ENCODE data around the gene NFKB1. TPM values are rescaled to one million over a fixed set of nuclear protein-coding genes. Genes with fewer than 3 reads are reported as not detected.

Gene NFKB1
- total and polyA plus RNA-seq, 2 donors (not counting 1 experiment from before 2014, with no cell fraction given), result 32.0 to 88.1 TPM

DNA sequence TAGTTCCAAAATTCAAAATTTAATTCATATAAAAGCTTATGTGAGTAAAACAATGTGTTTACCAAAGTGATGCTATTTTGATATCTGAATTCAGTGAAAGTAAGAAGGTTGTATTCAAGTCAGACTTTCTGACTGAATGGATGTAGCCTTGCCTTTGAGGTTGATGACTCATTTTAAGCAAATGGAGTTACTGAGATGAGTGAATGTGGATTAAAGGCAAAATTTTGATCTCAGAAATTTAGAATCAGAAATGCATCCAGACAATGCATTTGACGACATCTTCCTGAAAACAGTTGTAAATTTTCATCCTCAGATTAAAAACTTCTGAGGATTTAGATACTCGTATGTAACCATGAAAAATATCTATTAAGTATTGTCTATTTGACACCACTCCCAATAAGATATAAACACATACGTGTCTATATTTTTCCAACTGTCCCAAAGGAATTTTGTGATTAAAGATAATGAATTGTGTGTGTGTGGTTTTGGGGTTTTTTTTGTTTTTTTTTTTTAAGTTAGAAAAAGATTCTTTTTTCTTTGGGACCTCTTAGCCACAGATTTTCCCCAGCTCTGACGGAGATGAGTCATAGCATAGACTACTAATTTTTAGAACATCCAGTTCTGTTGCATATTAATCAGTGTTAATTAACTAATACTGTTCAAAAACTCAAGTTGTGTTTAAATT is 34.4 kb downstream of the NFKB1 start:
- CTCF ChIA-PET, result interaction anchor here (2.3 kb wide), 1 partner anchor 10 kb away, joined by 6 read pairs; no protein-coding TSS in a partner anchor
- Mint-ChIP-seq H3K4me3 (no peak overlapping the region), H3K4me1 (peaks cover 24% of the 10 kb centered on the region), H3K9me3 (ENCODE audit: insufficient read depth) (no peaks in the 10 kb centered on the region), H3K27me3 (no peaks in the 10 kb centered on the region), H3K27ac (no peak overlapping the region)
- TF ChIP-seq, protein P1, sequence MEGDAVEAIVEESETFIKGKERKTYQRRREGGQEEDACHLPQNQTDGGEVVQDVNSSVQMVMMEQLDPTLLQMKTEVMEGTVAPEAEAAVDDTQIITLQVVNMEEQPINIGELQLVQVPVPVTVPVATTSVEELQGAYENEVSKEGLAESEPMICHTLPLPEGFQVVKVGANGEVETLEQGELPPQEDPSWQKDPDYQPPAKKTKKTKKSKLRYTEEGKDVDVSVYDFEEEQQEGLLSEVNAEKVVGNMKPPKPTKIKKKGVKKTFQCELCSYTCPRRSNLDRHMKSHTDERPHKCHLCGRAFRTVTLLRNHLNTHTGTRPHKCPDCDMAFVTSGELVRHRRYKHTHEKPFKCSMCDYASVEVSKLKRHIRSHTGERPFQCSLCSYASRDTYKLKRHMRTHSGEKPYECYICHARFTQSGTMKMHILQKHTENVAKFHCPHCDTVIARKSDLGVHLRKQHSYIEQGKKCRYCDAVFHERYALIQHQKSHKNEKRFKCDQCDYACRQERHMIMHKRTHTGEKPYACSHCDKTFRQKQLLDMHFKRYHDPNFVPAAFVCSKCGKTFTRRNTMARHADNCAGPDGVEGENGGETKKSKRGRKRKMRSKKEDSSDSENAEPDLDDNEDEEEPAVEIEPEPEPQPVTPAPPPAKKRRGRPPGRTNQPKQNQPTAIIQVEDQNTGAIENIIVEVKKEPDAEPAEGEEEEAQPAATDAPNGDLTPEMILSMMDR (IDR thresholded peaks at IDR 0.05), result no peak
- TF ChIP-seq EZH2 (IDR thresholded peaks at IDR 0.05; ENCODE audit: borderline replicate concordance, insufficient read depth, low read depth, low read length, poor library complexity, severe bottlenecking), result no peak
- H2AFZ ChIP-seq (ENCODE audit: insufficient read depth, low read depth, low read length, poor library complexity, severe bottlenecking), result no peak overlapping the region
- H3K9ac ChIP-seq (ENCODE audit: low read length), result no peak overlapping the region
- peaks cover 3% of the 10 kb centered on the region for H4K20me1 ChIP-seq (ENCODE audit: control insufficient read depth, insufficient read depth, low read length, poor library complexity, severe bottlenecking)
- no peaks in the 10 kb centered on the region for H3K27me3 ChIP-seq (replicated peaks in 1 of 4; ENCODE audit: control extremely low read depth in 1 of 4, control insufficient read depth in 3 of 4, insufficient read depth in 4 of 4, low read length in 3 of 4)
- H3K79me2 ChIP-seq (ENCODE audit: control insufficient read depth, insufficient read depth, low read length), result peaks cover 34% of the 10 kb centered on the region
- POLR2A ChIA-PET, result no interaction called here
- no peaks in the 10 kb centered on the region for H3K4me1 ChIP-seq (ENCODE audit: control insufficient read depth in 2 of 2, insufficient read depth in 2 of 2, low read length in 2 of 2)
- H3K4me3 ChIP-seq (ENCODE audit: control extremely low read depth in 1 of 5, extremely low read depth in 1 of 5, insufficient read depth in 1 of 5, low read depth in 2 of 5, low read length in 4 of 5), result no peak overlapping the region
- WGBS (ENCODE audit: insufficient coverage), result no CpG with 5 or more reads among the region's 4 CpGs
- intact Hi-C loops (cut with micrococcal nuclease), result loop anchor here (5.0 kb wide), 1 partner anchor 33 kb away; the partner anchor contains the start of gene NFKB1
- H3K27ac ChIP-seq (ENCODE audit: low read length in 2 of 2), result no peak overlapping the region
- no peaks in the 10 kb centered on the region for H3K9me3 ChIP-seq (ENCODE audit: control extremely low read depth in 1 of 3, control insufficient read depth in 2 of 3, insufficient read depth in 1 of 3, low read length in 2 of 3)
- ATAC-seq (ENCODE audit: low read depth) (no peak), DNase-seq (no peak)
- H3K4me2 ChIP-seq (replicated peaks; ENCODE audit: low read depth, low read length, poor library complexity, severe bottlenecking), result no peak overlapping the region
- peaks cover 5 to 41% of the 10 kb centered on the region in 2 experiments for H3K36me3 ChIP-seq (replicated peaks in 1 of 2; ENCODE audit: control extremely low read depth in 1 of 2, control insufficient read depth in 1 of 2, extremely low read depth in 1 of 2, insufficient read depth in 2 of 2, low read length in 1 of 2)

DNA sequence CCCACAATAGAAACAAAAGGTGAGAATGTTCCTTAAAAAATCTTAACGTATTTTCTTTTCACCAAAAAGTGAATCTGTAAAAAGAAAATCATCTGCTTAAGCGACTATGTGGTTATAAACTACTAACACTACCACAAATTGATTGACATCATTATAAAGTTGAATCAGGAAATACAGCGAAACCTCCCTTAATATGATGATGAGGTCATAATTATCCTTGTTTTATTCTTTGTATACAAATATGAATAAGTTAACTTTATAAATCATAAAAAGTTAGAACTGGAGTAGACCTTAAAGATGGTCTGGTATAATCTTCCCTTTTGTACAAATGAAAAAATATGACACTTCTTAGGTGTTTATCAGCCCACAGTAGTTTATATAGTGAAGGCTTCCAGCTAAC is 35.6 kb downstream of the NFKB1 start:
- Histone ChIP-seq H3K79me2 (ENCODE audit: control insufficient read depth, insufficient read depth, low read length) (peaks cover 30% of the 10 kb centered on the region), H3K9ac (ENCODE audit: low read length) (no peak overlapping the region), H3K27me3 (replicated peaks in 1 of 4; ENCODE audit: control extremely low read depth in 1 of 4, control insufficient read depth in 3 of 4, insufficient read depth in 4 of 4, low read length in 3 of 4) (no peaks in the 10 kb centered on the region), H3K9me3 (ENCODE audit: control extremely low read depth in 1 of 3, control insufficient read depth in 2 of 3, insufficient read depth in 1 of 3, low read length in 2 of 3) (no peaks in the 10 kb centered on the region), H3K4me3 (ENCODE audit: control extremely low read depth in 1 of 5, extremely low read depth in 1 of 5, insufficient read depth in 1 of 5, low read depth in 2 of 5, low read length in 4 of 5) (no peak overlapping the region), H3K4me2 (replicated peaks; ENCODE audit: low read depth, low read length, poor library complexity, severe bottlenecking) (no peak overlapping the region), H3K4me1 (ENCODE audit: control insufficient read depth in 2 of 2, insufficient read depth in 2 of 2, low read length in 2 of 2) (no peaks in the 10 kb centered on the region), H3K27ac (ENCODE audit: low read length in 2 of 2) (no peak overlapping the region), H4K20me1 (ENCODE audit: control insufficient read depth, insufficient read depth, low read length, poor library complexity, severe bottlenecking) (no peaks in the 10 kb centered on the region), H2AFZ (ENCODE audit: insufficient read depth, low read depth, low read length, poor library complexity, severe bottlenecking) (no peak overlapping the region), H3K36me3 (replicated peaks in 1 of 2; ENCODE audit: control extremely low read depth in 1 of 2, control insufficient read depth in 1 of 2, extremely low read depth in 1 of 2, insufficient read depth in 2 of 2, low read length in 1 of 2) (peaks cover 7 to 43% of the 10 kb centered on the region in 2 experiments)
- intact Hi-C loops (cut with micrococcal nuclease), result loop anchor here (5.0 kb wide), 1 partner anchor 34 kb away; the partner anchor contains the start of gene NFKB1
- H3K27me3 Mint-ChIP-seq, result no peaks in the 10 kb centered on the region
- CTCF ChIA-PET, result interaction anchor here (0.6 to 2.3 kb wide), 7 partner anchors 9 to 473 kb away, joined by 3 to 6 read pairs (median 3); no protein-coding TSS in a partner anchor
- WGBS (ENCODE audit: insufficient coverage), result no CpG with 5 or more reads among the region's 3 CpGs
- TF ChIP-seq EZH2 (IDR thresholded peaks at IDR 0.05; ENCODE audit: borderline replicate concordance, insufficient read depth, low read depth, low read length, poor library complexity, severe bottlenecking), result no peak
- TF ChIP-seq, protein P1 (IDR thresholded peaks at IDR 0.05), result no peak
- no peak overlapping the region for H3K4me3 Mint-ChIP-seq
- no peaks in the 10 kb centered on the region for H3K9me3 Mint-ChIP-seq (ENCODE audit: insufficient read depth)
- H3K4me1 Mint-ChIP-seq, result peaks cover 26% of the 10 kb centered on the region
- H3K27ac Mint-ChIP-seq, result peak overlapping the region; percentile 32
- DNase-seq, result no peak
- no peak for ATAC-seq (ENCODE audit: low read depth)
- POLR2A ChIA-PET, result no interaction called here

Measured in B cell (primary cell).